Adrenal gland (tissue), 19 donors: ENCODE results near the gene HAPLN3. TPM values are rescaled to one million over a fixed set of nuclear protein-coding genes. Genes with fewer than 3 reads are reported as not detected.

Source experiments
- DNase-seq, 7 donors: peaks; one replicate each; pipeline ENCODE4 v3.0.0-alpha.2; 2019 to 2020
- H3K27ac ChIP-seq, 5 donors: fragments of 200-600 bp; sonication (generic) in 4 of 5; 1 replicate in 3 of 5; 2 replicates in 2 of 5; pipeline versions ENCODE4 v1.5.1 to v1.8.0; 2016 to 2020; ENCODE audit warnings: mild to moderate bottlenecking in 1 of 5
- H3K27me3 ChIP-seq: fragments of 200-600 bp; 2 replicates; pipeline ENCODE4 v1.8.0; 2021
- H3K36me3 ChIP-seq, 2 donors: fragments of 200-600 bp; replicated peaks in 1 of 2; 1 replicate in 1 of 2; 2 replicates in 1 of 2; pipeline versions ENCODE4 v1.5.1 to v1.8.0; 2018 to 2022
- H3K4me1 ChIP-seq, 2 donors: fragments of 200-600 bp; replicated peaks in 1 of 2; 1 replicate in 1 of 2; 2 replicates in 1 of 2; pipeline versions ENCODE4 v1.5.1 to v1.8.0; 2018 to 2021
- H3K4me3 ChIP-seq, 4 donors: fragments of 200-600 bp; sonication (generic) in 3 of 4; one replicate each; pipeline ENCODE4 v1.5.1; 2016 to 2018
- H3K9me3 ChIP-seq, 3 donors: fragments of 200-600 bp; sonication (generic) in 1 of 3; replicated peaks in 1 of 3; 1 replicate in 2 of 3; 2 replicates in 1 of 3; pipeline versions ENCODE4 v1.5.1 to v1.8.0; 2016 to 2021
- POLR2A ChIP-seq, 2 donors: fragments of 450-650 bp; IDR thresholded peaks; one replicate each; pipeline ENCODE4 v1.6.1; 2017; ENCODE audit warnings: antibody characterized with exemption in 2 of 2, mild to moderate bottlenecking in 2 of 2, moderate library complexity in 1 of 2
- WGBS, 4 donors: extraction: QIAGEN DNeasy Blood & Tissue Kit in 2 of 4; methylation state at CpG; one replicate each; pipeline versions ENCODE4 v1.1.5 to v1.1.7; 2013 to 2017; 5-methylcytosine and 5-hydroxymethylcytosine counted together
- intact Hi-C, 2 donors: fragments of 100-400 bp; cut with DNase I; formaldehyde crosslinking; loops; one replicate each; pipeline versions ENCODE4 v1.14.1 to v1.15.0; 2022 to 2023
- long read RNA-seq, 10 donors: library from polyadenylated mRNA in 3 of 10; unstranded in 2 of 10; stranded (forward) in 1 of 10; transcript quantifications; one replicate each; pipeline ENCODE4 v2.0.0 and lab custom pipeline, GENCODE V29; 2021 to 2026
- polyA plus RNA-seq, 3 donors: library from polyadenylated mRNA; stranded (reverse); fragments of 200-250 nt in 2 of 3; fragments of 350-450 nt in 1 of 3; fragmentation: Illumina TruSeq in 1 of 3; extraction: RNeasy Lipid Tissue Mini Kit (QIAGEN cat#74804) in 1 of 3; gene quantifications; one replicate each; pipeline ENCODE4 v1.2.3, GENCODE V29; 2013 to 2014
- total RNA-seq, 9 donors: library from RNA; depleted of rRNA in 4 of 9; stranded (reverse); fragments of >200 nt in 4 of 9; fragments of 120-200 nt in 1 of 9; fragmentation: NEBNext Ultra II Directional in 1 of 9; extraction: Animal tissue kit (Norgen Biotek cat#: 25700) in 1 of 9; gene quantifications; one replicate each; pipeline versions ENCODE4 v1.1.0 to v1.2.4, GENCODE V29; 2013 to 2023
- TF ChIP-seq, protein P1 (sequence below), 6 experiments: fragments of 450-650 bp in 4 of 6; fragments of 200-600 bp in 2 of 6; sonication (generic) in 1 of 6; IDR thresholded peaks; 1 replicate in 5 of 6; 2 replicates in 1 of 6; pipeline versions ENCODE4 v1.5.1 to v1.8.0; 2016 to 2021; ENCODE audit warnings: antibody characterized with exemption in 6 of 6, mild to moderate bottlenecking in 2 of 6, moderate library complexity in 1 of 6
- donor health status: healthy with polysubstance abuse.
- donor health status: Bipolar disorder and iron deficiency.
- donor health status: DM: yes; HTN: yes; CAD: no.
- donor health status: DM: no; HTN: no; CAD: no.
- donor health status: DM: no; HTN: no; CAD: no.
- donor health status: DM: yes; HTN: yes; CAD: no.

HAPLN3 gene, protein sequence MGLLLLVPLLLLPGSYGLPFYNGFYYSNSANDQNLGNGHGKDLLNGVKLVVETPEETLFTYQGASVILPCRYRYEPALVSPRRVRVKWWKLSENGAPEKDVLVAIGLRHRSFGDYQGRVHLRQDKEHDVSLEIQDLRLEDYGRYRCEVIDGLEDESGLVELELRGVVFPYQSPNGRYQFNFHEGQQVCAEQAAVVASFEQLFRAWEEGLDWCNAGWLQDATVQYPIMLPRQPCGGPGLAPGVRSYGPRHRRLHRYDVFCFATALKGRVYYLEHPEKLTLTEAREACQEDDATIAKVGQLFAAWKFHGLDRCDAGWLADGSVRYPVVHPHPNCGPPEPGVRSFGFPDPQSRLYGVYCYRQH
- total RNA-seq = 1 to 10 TPM in 8 of 9 donors, under 1 TPM in 1; 0.55 to 7.6 (median 3.8) TPM
- 1 to 10 TPM in 2 of 3 donors, under 1 TPM in 1; 0.59 to 7.1 (median 3.5) TPM for polyA plus RNA-seq
- long read RNA-seq, donor 1 = 0 reads
- long read RNA-seq, donor 2 = 0 reads
- long read RNA-seq, donor 3 = 0 reads
- long read RNA-seq, donor 4 = 0 reads
- long read RNA-seq, donor 5, transcript HAPLN3-201 (5 exons, 1,980 nt) = major isoform, 5 of 9 reads
- long read RNA-seq, donor 5, partial matches to known transcripts = 0 of 9 reads
- long read RNA-seq, donor 5, other reads (novel, unspliced or antisense) = 2 of 9 reads
- long read RNA-seq, donor 6, partial matches to known transcripts = 0 of 2 reads
- long read RNA-seq, donor 6, other reads (novel, unspliced or antisense) = 1 of 2 reads
- long read RNA-seq, donor 7 = 0 reads
- long read RNA-seq, donor 8 = 0 reads
- long read RNA-seq, donor 9 = 0 reads
- long read RNA-seq, donor 10 = 0 reads

DNA sequence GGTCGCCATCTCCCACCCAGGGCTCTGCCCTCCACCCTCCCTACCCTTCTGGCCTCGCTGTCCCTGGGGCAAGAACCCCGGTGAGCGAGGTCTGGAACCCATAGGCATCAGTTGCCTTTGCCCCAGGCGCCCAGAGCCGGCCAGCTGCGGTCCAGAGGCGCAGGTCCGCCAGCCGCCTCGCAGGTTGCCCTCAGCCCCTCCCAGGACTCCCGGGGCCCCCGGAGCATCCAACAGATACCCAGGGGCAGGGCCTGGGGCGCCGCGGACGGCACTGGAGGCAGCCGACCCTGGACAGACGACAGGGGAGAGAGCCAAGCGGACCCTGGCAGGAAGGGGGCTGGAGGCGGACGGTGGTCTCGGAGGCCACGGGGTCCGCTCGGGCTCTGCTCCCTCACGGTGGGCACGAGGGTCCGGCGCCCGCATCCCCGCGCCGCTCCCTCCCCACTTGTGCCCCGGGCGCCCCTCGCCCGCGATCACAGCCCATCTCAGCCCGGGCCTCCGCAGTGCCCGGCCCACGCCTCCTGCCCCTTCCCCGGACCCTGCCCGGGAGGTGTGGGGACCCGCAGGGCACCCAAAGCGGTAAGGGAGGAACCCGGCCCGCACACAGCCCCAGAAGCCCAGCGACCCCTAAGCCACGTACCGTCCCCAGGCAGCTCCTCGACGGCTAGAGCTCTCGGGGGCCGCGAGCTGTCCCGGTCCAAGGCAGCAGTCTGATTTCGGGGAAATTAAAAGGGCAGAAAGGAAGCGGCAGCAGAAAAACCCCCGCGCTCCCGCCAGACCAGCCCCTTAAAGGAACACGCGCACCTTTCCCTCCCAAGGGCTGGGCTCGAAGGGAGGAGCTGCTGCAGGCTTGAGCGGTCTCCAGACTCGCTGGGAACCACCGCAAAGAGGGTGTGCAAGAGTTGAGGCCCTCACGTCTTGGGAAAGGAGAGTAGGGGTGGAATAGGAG is at the start of gene HAPLN3:
HAPLN3 (minus strand) TSS at position 726 of the 949 bp plus-strand sequence. CDS start 8,246 bp downstream, outside the sequence.
- peak within 1 kb of the TSS in 2 of 4 donors; percentile 16 to 54 for H3K4me3 ChIP-seq
- no peak for TF ChIP-seq POLR2A (IDR thresholded peaks at IDR 0.05)
- TF ChIP-seq, protein P1, sequence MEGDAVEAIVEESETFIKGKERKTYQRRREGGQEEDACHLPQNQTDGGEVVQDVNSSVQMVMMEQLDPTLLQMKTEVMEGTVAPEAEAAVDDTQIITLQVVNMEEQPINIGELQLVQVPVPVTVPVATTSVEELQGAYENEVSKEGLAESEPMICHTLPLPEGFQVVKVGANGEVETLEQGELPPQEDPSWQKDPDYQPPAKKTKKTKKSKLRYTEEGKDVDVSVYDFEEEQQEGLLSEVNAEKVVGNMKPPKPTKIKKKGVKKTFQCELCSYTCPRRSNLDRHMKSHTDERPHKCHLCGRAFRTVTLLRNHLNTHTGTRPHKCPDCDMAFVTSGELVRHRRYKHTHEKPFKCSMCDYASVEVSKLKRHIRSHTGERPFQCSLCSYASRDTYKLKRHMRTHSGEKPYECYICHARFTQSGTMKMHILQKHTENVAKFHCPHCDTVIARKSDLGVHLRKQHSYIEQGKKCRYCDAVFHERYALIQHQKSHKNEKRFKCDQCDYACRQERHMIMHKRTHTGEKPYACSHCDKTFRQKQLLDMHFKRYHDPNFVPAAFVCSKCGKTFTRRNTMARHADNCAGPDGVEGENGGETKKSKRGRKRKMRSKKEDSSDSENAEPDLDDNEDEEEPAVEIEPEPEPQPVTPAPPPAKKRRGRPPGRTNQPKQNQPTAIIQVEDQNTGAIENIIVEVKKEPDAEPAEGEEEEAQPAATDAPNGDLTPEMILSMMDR (IDR thresholded peaks at IDR 0.05) = no peak
- 2 to 6% (median 3%) methylated on average over 14 to 70 of the region's 70 CpGs for WGBS, 4 donors
- H3K9me3 ChIP-seq = no peaks in the 10 kb centered on the region
- peaks cover 0 to under 1% of the 10 kb centered on the region in 2 donors for H3K36me3 ChIP-seq
- H3K27me3 ChIP-seq = peaks cover 14% of the 10 kb centered on the region
- H3K4me1 ChIP-seq = peaks cover 9 to 13% of the 10 kb centered on the region in 2 donors
- peak in 3 of 7 donors; percentile 25 to 41 (median 30) for DNase-seq
- H3K27ac ChIP-seq = no peak within 1 kb of the TSS
- intact Hi-C loops = no loop called here

DNA sequence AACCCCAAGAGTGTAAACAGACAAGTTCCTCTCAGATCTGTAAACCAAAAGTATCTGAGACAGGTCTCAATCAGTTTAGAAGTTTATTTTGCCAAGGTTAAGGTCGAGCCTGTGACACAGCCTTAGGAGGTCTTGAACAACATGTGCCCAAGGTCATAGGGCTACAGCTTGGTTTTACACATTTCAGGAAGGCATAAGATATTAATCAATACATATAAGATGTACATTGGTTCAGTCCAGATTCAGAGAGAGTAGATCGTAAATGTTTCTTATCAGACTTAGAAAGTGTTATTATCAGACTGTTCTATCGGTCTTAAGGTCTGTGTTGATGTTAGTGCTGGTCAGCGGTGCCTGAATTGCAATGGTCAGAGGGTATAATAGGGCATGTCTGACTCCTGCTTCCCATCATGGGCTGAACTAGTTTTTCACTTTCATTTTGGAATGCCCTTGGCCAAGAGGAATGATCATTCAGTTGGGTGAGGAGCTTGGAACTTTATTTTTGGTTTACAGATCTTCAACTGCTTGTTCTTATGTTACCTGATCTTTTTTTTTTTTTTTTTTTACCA is 44.8 kb upstream of the HAPLN3 start:
- 55 to 64% (median 58%) methylated on average over 4 of the region's 4 CpGs for WGBS, 4 donors

DNA sequence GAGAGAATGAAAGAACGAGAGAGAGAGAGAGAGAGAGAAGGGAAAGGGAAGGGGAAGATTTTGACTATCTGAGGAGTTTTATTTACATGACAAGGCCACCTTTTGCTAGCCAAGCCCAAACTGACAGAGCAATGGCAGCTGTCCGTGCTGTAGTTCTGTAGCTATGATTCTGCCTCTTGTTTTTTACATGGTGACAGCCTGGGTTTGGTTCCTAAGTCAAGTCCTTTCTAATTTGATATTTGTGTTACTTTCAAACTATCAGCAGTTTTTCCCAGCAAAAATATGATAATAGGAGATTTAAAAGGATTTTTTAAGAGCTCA is 44.1 kb upstream of the HAPLN3 start:
- WGBS, 4 donors = 66 to 82% (median 81%) methylated on average over 2 of the region's 2 CpGs
- no peaks in the 10 kb centered on the region for H3K36me3 ChIP-seq
- no peaks in the 10 kb centered on the region for H3K27me3 ChIP-seq
- no peak for DNase-seq
- intact Hi-C loops = no loop called here
- H3K27ac ChIP-seq = no peak overlapping the region
- H3K4me3 ChIP-seq = no peak overlapping the region
- peaks cover 0 to 4% of the 10 kb centered on the region in 2 donors for H3K4me1 ChIP-seq
- TF ChIP-seq POLR2A (IDR thresholded peaks at IDR 0.05) = no peak
- TF ChIP-seq, protein P1 (IDR thresholded peaks at IDR 0.05) = no peak
- H3K9me3 ChIP-seq = no peaks in the 10 kb centered on the region

More for the DNA sequence above, 44.8 kb upstream of the HAPLN3 start:
- Histone ChIP-seq H3K27me3 (no peaks in the 10 kb centered on the region), H3K27ac (peak overlapping the region in 1 of 5 donors; percentile 50), H3K4me1 (peaks cover 0 to 4% of the 10 kb centered on the region in 2 donors), H3K4me3 (peak overlapping the region in 1 of 4 donors; percentile 34), H3K9me3 (no peaks in the 10 kb centered on the region), H3K36me3 (no peaks in the 10 kb centered on the region)
- no peak for TF ChIP-seq POLR2A (IDR thresholded peaks at IDR 0.05)
- TF ChIP-seq, protein P1 (IDR thresholded peaks at IDR 0.05) = no peak
- intact Hi-C loops = no loop called here
- peak in 2 of 7 donors; percentile 9 to 18 for DNase-seq
